Pons (tissue), 1 donor: ENCODE data around the gene SH2D3C.
"Not testable (repeated sequence)": the region's sequence is repeated elsewhere in the genome, so short reads cannot be mapped to it uniquely, and the experiment has no call there.

Experiments
- DNase-seq: peaks from one replicate; pipeline ENCODE4 v3.0.0-alpha.2; 2016; ENCODE audit warnings: low spot score

Gene SH2D3C

GRCh38 chr9:127783111-127784008 lies 4.9 kb upstream of the SH2D3C start:
- peak; percentile 38 for DNase-seq

DNA sequence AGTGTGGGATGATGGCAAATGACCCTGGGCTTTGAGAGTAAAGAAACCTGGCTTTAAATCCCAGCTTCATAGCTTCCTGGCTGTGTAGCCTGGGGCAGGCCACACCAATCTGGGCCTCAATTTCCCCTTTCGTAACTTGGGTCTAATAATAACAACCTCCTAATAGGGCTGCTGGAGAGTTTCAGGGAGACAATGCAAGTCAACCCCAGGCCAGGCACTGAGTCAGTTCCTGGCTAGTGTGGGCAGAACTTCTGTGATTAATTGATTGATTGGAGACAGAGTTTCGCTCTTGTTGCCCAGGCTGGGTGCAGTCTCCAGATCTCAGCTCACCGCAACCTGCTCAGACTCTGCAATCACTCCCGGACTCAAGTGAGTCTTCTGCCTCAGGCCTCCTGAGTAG lies 3.3 kb upstream of the SH2D3C start:
- DNase-seq: no peak

- not testable (repeated sequence) for DNase-seq
Measured at GRCh38 chr9:127780909-127781308, 2.4 kb upstream of the SH2D3C start.

- DNase-seq: peak; percentile 82
Measured at GRCh38 chr9:127780126-127780885, 1.8 kb upstream of the SH2D3C start.

DNA sequence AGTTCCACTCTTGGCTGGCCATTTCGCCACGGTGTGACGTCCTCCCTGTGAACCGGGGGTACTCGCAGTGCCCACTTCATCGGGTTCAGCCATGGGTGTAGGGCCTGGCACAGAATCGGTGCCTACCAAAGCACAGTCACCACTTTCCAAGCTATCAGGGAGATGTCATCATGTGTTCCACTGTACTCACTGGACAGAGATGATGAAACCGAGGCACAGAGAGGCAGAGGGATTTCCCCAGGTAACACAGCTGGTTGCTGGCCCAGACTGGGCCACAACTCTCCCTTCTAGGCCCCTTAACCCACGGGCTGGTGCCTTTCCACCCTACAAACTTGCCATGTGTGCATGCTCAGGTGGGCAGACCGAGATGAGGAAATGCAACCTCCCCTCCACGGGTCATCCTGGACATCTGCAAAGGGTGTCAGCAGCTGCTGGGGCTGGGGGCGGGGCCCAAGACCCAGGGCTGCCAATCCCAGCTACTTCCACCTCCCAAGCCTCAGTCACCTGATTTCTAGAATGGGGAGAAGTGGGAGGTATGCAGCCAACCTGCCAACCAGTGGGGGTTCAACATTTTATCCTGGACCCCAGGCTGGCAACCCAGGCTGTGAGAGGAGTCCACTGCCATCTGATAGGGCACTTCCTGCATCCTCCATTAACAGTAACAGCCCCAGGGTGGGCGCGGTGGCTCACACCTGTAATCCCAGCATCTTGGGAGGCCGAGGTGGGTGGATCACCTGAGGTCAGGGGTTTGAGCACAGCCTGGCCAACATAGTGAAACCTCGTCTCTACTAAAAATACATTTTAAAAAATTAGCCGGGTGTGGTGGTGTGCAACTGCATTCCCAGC lies 893 bp upstream of the SH2D3C start:
- DNase-seq: peak; percentile 22

DNA sequence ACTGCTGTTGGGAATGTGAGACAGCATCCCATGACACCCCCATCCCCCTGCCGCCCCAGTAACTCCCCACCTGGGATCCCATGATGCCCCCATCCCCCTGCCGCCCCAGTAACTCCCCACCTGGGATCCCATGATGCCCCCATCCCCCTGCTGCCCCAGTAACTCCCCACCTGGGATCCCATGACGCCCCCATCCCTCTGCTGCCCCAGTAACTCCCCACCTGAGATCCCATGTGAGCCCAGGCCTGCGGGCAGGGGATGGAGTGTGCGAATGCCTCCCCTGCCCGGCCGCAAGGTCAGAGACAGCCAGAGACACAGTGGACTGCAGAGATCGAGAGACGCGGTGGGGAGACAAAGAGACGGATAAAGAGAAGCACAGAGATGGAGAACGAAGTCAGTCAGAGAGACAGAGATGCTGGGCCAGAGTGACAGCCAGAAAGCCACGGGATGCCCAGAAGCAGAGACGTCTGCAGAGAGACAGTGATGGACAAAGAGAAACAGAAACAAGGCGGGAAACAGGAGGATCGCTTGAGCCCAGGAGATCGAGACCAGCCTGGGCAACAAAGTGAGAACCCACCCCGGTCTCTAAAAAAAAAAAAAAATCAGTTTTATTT lies 992 bp downstream of the SH2D3C start:
- DNase-seq: no peak

DNA sequence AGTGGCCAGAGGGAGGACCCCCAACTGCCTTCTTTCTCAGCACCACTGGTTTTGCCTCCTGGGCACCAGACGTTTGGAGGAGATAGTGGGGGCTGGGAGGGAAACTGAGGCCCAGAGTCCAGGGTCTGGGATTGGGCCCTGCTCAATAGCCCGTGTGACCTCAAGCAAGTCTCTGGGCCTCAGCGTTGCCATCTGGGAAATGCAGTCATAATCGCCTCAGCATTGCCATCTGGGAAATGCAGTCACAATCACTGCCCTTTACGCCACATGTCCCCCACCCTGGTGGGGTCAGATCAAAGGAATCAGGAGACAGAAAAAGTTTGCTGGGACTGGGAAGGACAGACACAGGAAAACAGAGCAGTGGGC lies 1.6 kb downstream of the SH2D3C start:
- no peak for DNase-seq

DNA sequence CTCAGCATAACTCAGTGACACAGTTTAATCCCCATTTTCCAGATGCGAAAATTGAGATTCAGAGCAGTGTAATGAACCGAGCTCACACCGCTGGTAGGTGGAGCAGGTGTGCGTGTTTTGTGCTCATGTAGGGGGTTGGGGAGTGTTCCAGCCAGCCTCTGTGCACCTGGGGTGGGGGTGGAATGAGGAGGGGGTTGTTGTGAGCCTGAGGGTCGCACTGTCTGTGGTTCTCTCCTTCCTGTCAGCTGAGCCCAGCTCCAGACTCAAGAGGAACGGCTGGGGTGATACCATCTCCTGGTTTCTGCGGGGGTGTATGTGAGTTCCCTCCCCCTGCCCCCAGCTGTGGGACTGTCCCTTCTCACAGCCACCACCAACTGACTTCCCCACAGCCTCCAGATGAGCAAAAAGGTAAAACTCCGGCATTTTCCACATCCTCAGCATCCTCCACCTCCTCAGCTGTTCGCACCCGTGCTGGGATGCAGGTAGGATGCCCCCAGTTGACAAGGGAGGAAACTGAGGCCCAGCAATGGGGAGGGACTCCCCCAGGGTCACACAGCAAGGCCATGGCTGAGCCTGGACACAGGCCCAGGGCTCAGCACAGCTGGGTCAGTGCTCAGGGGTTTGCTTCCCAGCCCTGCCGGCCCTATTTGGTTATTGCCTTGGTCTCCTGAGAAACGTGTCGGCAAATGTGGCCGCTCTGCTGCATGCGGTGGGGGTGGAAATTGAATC lies 2.1 kb downstream of the SH2D3C start:
- DNase-seq: peak; percentile 43

DNA sequence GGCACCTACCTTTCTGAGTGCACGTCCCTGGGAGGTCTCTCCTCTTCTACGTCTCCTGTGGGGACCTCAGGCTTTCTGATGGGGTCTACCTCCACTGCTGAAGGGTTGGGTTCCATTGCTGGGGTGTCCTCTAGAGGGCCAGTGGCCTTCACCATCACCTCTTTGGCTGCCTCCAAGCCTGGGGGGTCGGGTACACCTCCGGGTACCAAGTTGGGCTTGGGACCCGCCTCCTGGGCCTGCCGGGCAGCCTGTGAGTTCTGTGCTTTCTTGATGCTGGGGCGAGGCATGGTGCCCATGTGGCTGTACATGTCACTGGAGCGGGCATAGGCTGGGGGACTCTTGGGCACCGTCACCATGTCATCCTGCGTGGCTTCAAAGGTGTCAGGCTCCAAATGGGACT lies 4.5 kb downstream of the SH2D3C start:
- DNase-seq: no peak

GRCh38 chr9:127773272-127773671 lies 5.2 kb downstream of the SH2D3C start:
- no peak for DNase-seq

GRCh38 chr9:127772603-127773002 lies 5.9 kb downstream of the SH2D3C start:
- DNase-seq: no peak

- no peak for DNase-seq
Measured at GRCh38 chr9:127771570-127772189, 6.8 kb downstream of the SH2D3C start.

GRCh38 chr9:127770905-127771569 lies 7.4 kb downstream of the SH2D3C start:
- DNase-seq: peak; percentile 86

GRCh38 chr9:127770583-127770904 lies 7.9 kb downstream of the SH2D3C start:
- no peak for DNase-seq

GRCh38 chr9:127769929-127770582 lies 8.4 kb downstream of the SH2D3C start:
- no peak for DNase-seq

DNA sequence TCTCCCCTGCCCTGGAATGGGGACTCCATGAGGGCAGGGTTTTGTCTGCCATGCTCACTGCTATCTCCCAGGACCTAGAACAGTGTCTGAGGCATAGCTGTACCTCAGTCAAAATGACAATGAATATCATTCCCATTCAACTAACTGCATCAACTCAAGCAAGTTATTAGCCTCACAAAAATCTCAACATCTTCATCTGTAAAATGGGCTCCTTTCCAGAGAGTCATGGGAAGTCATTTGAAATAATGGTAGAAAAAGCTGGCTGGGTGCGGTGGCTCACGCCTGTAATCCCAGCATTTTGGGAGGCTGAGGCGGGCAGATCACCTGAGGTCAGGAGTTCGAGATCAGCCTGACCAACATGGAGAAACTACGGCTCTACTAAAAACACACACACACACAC lies 9.4 kb downstream of the SH2D3C start:
- no peak for DNase-seq

GRCh38 chr9:127768698-127769097 lies 9.8 kb downstream of the SH2D3C start:
- DNase-seq: no peak

DNA sequence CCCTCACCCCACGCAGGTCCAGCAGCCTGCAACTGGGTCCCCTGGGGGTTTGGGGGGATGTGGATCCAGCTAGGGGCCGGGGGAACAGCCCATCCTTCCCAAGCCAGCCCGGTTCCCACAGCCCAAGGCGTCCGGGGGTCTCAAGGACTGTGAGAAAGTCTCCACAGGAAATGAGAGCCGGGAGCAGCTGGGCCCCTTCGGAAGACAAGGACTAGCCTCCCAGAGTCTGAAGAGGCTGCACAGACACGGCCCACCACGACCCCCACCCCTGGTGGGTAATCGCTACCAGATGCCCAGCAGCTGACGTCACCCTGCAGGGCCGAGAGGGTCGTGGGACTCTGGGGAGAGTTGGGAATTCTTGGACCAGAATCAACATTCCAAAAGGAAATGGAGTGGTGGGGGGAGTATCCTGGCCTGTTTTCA lies 10.5 kb downstream of the SH2D3C start:
- no peak for DNase-seq

- DNase-seq: no peak
Measured at GRCh38 chr9:127767410-127767809, 11.1 kb downstream of the SH2D3C start.

DNA sequence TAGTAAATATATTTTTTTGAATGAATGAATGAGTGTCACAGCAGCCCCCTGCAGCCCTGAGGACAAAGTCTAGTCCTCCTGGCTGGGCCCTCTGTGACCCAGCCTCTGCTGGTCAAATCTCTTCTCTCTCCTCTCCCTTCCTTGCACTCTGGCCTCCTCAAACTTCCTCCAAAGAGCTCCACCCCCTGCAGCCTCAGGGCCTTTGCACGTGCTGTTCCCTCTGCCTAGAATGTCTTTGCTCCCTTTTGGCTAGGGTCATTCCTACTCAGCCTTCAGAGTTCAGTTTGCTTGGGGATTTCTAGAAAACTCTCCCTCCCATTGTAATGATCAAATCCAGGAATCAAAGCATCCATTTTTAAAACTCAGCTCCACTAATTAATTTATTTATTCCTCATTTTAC lies 13.0 kb downstream of the SH2D3C start:
- DNase-seq: no peak
